GDM1 (cell line): ENCODE results near the gene TTLL11.

ENCODE experiments used
- DNase-seq: peaks from one replicate; lab custom pipeline; 2025; lab: John Stamatoyannopoulos, UW

The TTLL11 gene

GRCh38 chr9:121975801-121976277 lies 117.3 kb downstream of the TTLL11 start:
- DNase-seq = no peak

DNA sequence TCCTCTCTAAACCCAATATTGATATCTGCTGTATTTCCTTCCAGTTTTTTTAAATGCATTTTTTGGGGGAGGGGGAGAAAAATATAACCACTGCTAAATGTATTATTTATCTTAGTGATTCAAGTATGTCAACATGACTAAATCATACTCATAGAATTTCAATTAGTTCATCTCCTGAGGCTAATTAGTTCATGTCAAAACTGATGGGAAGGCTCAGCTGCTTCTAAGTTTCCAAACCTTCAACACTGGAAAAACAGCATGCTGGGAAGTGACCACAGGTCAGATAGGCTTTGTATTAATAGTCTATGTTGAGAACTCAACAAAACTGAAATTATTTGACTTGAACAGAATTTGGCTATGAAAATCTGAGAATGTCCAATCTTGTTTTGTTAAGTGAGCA lies 118.7 kb downstream of the TTLL11 start:
- no peak for DNase-seq

GRCh38 chr9:121972501-121972981 lies 120.6 kb downstream of the TTLL11 start:
- DNase-seq = no peak

DNA sequence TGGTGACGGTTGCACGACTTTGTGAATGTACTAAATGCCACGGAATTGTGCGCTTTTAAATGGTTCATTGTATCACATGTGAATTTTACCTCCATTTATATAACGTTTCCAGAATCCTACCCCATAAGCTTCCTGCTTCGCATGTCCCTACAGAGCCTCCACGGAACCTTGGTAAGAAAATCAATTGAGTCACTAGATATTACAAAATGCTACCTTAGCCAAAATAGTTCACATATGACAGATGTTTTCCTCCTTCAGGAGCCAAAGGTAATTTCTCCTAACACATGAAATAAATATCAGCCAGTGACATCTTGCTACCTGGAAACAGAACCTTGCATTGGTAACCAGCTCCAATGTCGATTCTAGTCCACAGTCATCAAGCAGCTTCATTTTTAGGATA lies 125.1 kb downstream of the TTLL11 start:
- no peak for DNase-seq

DNA sequence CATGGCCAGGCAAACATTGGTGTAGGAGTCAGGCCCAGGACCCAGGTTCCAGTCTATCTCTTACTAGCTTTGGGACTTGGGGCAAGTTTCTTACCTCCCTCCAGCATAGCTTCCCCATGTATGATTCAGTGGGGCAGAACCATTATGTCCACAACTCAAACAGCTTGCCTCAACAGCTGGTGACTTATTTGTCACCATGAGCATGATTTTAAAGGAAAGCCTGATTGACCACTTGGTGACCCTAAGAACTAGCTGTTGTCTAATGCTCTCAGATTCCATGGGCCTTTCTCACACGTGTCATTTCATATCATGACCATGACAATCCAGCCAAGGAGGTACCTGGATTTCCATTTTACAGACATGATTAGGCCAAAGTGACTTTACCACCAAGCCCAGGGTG lies 126.4 kb downstream of the TTLL11 start:
- no peak for DNase-seq

DNA sequence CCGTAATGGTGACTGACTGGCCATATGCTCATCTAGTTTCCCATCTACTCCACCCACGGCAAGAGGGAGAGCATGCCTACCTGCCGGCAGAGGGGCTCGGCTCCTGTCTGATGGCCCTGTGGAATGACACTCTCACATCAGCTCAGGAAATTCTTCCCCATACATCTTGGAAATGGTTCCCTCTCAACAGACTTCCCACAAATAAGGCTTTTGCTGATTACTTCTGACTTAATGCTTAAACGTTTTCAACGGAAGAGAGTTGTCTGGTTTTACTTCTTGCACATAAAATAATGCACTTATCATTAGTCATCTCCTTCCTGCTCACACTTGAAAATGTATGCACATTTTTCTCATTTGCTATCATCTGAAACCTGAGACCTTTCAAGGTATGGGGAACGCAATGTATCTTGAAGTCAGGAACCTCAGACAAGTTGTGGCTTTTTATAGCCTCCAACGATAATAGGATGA lies 129.5 kb downstream of the TTLL11 start:
- no peak for DNase-seq

GRCh38 chr9:121962421-121962820 lies 130.7 kb downstream of the TTLL11 start:
- no peak for DNase-seq

GRCh38 chr9:121960665-121961064 lies 132.4 kb downstream of the TTLL11 start:
- DNase-seq = no peak

DNA sequence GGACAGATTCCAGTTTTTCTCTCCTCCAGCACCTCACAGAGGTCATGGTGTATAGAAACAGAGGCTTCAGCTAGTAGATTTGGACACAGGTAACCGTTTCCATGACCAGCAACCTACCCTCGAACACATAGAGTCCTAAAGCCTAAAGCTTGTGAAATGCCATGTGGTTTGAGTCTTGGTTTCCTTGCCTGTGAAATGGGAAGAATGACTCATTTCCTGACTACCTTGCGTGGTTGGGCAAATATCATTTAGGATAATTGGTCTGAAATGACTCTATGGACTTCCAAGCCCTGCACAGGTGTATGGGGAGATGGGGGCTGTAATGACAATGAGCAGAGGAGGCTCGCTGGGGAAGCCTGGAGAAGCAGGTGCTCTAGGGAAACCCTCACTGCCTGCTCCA lies 134.6 kb downstream of the TTLL11 start:
- DNase-seq = no peak

- no peak for DNase-seq
Measured at GRCh38 chr9:121956808-121957207, 136.3 kb downstream of the TTLL11 start.

GRCh38 chr9:121955649-121956048 lies 137.5 kb downstream of the TTLL11 start:
- DNase-seq = no peak

DNA sequence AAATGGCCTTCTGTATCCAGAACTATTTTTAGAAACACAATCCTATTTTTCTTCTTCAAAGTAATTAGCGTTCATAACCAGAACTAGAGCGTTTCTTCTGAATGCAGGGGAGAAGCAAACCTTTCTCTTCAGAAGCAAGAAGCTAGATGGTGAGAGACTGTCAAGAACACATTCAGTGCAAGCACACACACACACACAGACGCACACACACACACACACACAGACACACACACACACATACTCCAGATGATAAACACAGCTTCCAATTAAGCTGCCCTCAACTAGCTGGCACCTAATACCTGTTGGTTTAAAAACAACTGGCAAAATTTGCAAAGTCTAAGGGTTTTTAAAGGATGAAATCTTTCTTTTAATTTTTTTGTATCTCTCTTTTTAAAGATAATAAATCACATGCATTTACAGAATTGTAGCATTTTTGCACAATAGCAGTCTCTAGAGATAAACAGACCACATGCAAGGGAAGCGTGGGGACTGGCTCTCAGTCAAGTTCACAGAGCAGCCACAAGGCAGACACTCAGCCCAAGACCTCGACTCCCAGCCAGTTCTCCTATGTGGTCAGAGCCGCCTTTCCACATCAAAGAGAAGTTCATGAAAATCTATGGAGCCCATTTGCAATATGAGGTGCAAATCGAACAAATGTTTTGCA lies 138.5 kb downstream of the TTLL11 start:
- no peak for DNase-seq

GRCh38 chr9:121952611-121953010 lies 140.5 kb downstream of the TTLL11 start:
- DNase-seq = peak; percentile 17

GRCh38 chr9:121950866-121951265 lies 142.2 kb downstream of the TTLL11 start:
- no peak for DNase-seq

- no peak for DNase-seq
Measured at GRCh38 chr9:121950441-121950840, 142.7 kb downstream of the TTLL11 start.

DNA sequence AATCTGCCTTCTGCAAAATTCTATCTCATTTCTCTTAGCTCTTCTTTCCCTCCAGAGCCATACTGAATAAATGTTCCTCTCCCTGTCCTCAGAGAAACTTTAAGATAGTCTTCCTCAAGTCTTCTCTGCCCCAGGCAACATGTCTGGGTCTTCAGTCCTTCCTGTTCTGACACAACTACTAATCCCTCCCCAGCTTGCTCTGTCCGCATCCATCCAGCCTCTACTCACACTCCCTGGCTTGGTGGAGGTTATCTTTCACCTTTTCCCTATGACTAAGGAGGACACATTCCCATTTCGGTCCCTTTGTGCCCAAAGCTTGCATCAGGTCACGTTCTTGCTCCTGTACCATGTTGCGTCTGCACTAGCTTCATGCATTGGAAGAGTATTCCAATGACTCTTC lies 143.3 kb downstream of the TTLL11 start:
- no peak for DNase-seq

- DNase-seq = no peak
Measured at GRCh38 chr9:121949364-121949763, 143.7 kb downstream of the TTLL11 start.

- no peak for DNase-seq
Measured at GRCh38 chr9:121947775-121948174, 145.3 kb downstream of the TTLL11 start.

DNA sequence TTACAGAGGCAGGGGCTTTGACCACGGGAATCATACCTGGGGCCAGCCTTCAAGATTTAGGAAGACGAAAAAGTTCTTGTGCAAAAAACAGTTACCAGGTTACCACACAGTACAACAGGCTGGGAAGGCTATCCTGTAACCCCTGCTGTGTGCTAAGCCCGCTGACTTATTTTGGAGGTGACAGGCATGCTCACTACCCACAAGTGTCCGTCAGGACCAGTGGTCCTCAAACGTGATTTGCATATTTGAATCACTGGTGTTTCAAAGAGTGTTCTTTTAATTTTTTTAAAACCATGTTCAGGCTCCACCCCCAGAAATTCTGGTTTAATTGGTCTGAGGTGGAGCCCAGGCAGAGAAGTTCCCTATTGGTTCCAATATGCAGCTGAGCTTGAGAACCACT lies 146.6 kb downstream of the TTLL11 start:
- DNase-seq = no peak

- no peak for DNase-seq
Measured at GRCh38 chr9:121945849-121946248, 147.3 kb downstream of the TTLL11 start.

GRCh38 chr9:121945281-121945680 lies 147.8 kb downstream of the TTLL11 start:
- no peak for DNase-seq

DNA sequence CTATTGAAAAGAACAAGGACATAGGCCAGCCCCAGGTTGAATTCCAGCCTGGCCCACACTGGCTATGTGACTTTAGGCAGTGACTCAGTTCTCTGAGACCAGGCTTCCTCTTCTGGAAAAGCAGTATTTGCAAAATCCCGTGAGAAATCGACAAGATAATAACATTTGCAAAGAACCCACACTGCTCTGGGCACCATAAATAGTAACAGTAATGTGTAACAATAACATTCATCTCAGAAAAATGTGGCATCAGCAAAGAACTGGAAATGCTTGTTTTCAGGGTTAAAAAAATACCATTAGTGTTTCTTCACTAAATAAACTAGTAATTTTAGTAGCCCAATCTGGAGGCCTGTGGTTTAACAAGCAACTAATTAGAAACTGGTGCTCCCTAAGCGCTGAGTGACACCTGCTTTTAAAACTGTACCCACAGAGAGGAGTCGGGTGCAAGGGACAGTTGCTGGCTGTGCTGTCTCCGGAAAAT lies 148.4 kb downstream of the TTLL11 start:
- DNase-seq = no peak

DNA sequence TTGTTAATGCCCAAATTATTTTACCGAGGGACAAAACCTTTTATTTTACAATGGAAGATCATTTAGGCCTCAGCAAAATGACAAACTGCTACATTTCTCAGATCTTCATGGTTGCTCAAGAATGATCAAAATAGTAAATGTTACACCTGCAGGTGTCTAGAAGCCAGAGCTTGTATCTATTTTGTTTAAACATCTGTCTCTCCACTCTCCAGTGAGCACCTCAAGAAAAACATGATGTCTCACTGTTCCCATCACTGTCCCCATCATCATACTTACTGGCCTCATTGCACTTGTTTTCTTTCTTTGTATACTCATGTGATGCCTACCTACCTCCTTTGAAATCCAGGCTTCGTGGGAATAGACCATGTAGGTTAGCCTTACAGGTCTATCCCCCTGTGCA lies 149.6 kb downstream of the TTLL11 start:
- no peak for DNase-seq

DNA sequence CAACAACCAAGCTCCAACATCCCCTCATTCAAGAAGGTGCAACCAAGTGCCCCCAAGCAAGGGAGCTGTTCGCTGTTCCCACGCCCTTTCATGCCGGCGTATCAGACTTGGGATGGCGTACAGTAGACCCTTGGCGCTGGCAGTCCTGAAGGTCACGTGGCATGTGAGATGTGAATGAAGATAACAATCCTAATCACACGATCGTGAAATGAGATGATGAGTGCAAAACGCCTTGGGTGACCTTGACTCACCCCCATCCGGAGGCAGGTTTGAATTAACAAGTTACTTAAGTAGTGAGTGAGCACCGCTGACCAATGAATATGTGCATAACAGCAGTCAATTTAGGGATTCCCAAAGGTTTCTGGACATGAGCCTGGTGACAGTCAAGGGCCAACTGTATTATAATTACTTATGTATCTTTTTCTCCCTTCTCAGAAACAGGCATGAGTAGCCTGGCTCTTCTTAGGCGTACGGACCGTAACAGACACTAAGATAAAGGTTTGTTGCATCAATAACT lies 150.2 kb downstream of the TTLL11 start:
- DNase-seq = no peak
